Measurements from ENCODE around the gene TCTN1. TPM values are rescaled to one million over a fixed set of nuclear protein-coding genes. Genes with fewer than 3 reads are reported as not detected.
"Not testable (repeated sequence)": the region's sequence is repeated elsewhere in the genome, so short reads cannot be mapped to it uniquely, and the experiment has no call there.

The TCTN1 gene
- total and polyA plus RNA-seq, 2 donors (not counting 1 experiment from before 2014, with no cell fraction given) = 49.1 to 69.8 TPM

DNA sequence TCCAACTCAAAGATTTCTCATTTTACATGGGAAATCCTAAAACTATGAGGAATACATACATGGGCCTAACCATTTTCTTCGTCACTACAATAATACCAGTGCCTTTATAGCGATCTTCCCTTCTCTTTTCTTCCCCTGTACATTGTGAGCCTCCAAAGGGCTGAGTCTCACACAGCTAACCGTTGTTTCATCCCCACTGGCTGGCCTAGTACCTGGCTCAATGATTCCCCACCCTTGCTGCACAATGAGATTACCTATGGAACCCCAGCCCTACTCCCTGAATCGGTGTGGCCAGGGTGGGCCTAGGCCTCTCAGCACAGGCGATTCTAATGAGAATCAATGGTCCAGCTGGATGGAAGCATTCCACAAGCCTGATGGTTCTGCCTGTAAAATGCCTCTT is 46.9 kb upstream of the TCTN1 start:
- Mint-ChIP-seq H3K4me1 (peaks cover 60% of the 10 kb centered on the region), H3K27me3 (no peaks in the 10 kb centered on the region), H3K9me3 (ENCODE audit: insufficient read depth) (peaks cover 5% of the 10 kb centered on the region), H3K27ac (peak overlapping the region; percentile 50), H3K4me3 (no peak overlapping the region)
- H3K27me3 ChIP-seq (replicated peaks in 1 of 4; ENCODE audit: control extremely low read depth in 1 of 4, control insufficient read depth in 3 of 4, insufficient read depth in 4 of 4, low read length in 3 of 4) = no peaks in the 10 kb centered on the region
- H3K4me1 ChIP-seq (ENCODE audit: control insufficient read depth in 2 of 2, insufficient read depth in 2 of 2, low read length in 2 of 2) = peaks cover 50 to 54% of the 10 kb centered on the region in 2 donors
- H3K9ac ChIP-seq (ENCODE audit: low read length) = no peak overlapping the region
- CTCF ChIA-PET = interaction anchor here (0.6 to 3.2 kb wide), 8 partner anchors 9 to 258 kb away, joined by 3 to 17 read pairs (median 3); partner anchors contain the start of gene FAM216A
- WGBS (ENCODE audit: insufficient coverage) = 94% methylated on average over 5 of the region's 5 CpGs
- no peak for TF ChIP-seq EZH2 (IDR thresholded peaks at IDR 0.05; ENCODE audit: borderline replicate concordance, insufficient read depth, low read depth, low read length, poor library complexity, severe bottlenecking)
- TF ChIP-seq, protein P1, sequence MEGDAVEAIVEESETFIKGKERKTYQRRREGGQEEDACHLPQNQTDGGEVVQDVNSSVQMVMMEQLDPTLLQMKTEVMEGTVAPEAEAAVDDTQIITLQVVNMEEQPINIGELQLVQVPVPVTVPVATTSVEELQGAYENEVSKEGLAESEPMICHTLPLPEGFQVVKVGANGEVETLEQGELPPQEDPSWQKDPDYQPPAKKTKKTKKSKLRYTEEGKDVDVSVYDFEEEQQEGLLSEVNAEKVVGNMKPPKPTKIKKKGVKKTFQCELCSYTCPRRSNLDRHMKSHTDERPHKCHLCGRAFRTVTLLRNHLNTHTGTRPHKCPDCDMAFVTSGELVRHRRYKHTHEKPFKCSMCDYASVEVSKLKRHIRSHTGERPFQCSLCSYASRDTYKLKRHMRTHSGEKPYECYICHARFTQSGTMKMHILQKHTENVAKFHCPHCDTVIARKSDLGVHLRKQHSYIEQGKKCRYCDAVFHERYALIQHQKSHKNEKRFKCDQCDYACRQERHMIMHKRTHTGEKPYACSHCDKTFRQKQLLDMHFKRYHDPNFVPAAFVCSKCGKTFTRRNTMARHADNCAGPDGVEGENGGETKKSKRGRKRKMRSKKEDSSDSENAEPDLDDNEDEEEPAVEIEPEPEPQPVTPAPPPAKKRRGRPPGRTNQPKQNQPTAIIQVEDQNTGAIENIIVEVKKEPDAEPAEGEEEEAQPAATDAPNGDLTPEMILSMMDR (IDR thresholded peaks at IDR 0.05) = no peak
- POLR2A ChIA-PET = interaction anchor here (1.2 kb wide), 1 partner anchor 9 kb away, joined by 4 read pairs; no protein-coding TSS in a partner anchor
- peaks cover 0 to 9% of the 10 kb centered on the region in 2 experiments for H3K36me3 ChIP-seq (replicated peaks in 1 of 2; ENCODE audit: control extremely low read depth in 1 of 2, control insufficient read depth in 1 of 2, extremely low read depth in 1 of 2, insufficient read depth in 2 of 2, low read length in 1 of 2)
- H3K4me3 ChIP-seq (ENCODE audit: control extremely low read depth in 1 of 5, extremely low read depth in 1 of 5, insufficient read depth in 1 of 5, low read depth in 2 of 5, low read length in 4 of 5) = no peak overlapping the region
- ATAC-seq (ENCODE audit: low read depth) = no peak
- DNase-seq = no peak
- intact Hi-C loops (cut with micrococcal nuclease) = no loop called here
- H3K27ac ChIP-seq (ENCODE audit: low read length in 2 of 2) = peak overlapping the region in 1 of 2 donors; percentile 54
- no peak overlapping the region for H2AFZ ChIP-seq (ENCODE audit: insufficient read depth, low read depth, low read length, poor library complexity, severe bottlenecking)
- peaks cover 48% of the 10 kb centered on the region for H4K20me1 ChIP-seq (ENCODE audit: control insufficient read depth, insufficient read depth, low read length, poor library complexity, severe bottlenecking)
- H3K9me3 ChIP-seq (ENCODE audit: control extremely low read depth in 1 of 3, control insufficient read depth in 2 of 3, insufficient read depth in 1 of 3, low read length in 2 of 3) = peaks cover 4 to 20% (median 20%) of the 10 kb centered on the region in 3 donors
- H3K4me2 ChIP-seq (replicated peaks; ENCODE audit: low read depth, low read length, poor library complexity, severe bottlenecking) = no peak overlapping the region
- peaks cover 87% of the 10 kb centered on the region for H3K79me2 ChIP-seq (ENCODE audit: control insufficient read depth, insufficient read depth, low read length)

DNA sequence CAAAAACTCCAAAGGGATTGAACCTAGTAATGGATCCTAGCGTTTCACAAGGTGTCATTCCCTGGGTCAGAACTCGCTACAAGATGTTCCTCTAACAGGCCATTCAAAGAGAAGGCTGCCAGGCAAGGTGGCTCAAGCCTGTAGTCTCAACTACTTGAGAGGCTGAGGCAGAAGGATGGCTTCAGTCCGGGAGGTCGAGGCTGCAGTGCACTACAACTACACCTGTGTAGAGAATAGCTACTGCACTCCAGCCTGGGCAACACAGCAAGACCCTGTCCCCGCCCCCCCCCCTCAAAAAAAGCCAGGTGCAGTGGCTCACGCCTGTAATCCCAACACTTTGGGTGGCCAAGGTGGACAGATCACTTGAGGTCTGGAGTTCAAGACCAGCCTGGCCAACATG is 45.2 kb upstream of the TCTN1 start:
- no peak overlapping the region for H3K9ac ChIP-seq (ENCODE audit: low read length)
- TF ChIP-seq, protein P1 (IDR thresholded peaks at IDR 0.05) = no peak
- TF ChIP-seq EZH2 (IDR thresholded peaks at IDR 0.05; ENCODE audit: borderline replicate concordance, insufficient read depth, low read depth, low read length, poor library complexity, severe bottlenecking) = no peak
- intact Hi-C loops (cut with micrococcal nuclease) = no loop called here
- peaks cover 57% of the 10 kb centered on the region for H4K20me1 ChIP-seq (ENCODE audit: control insufficient read depth, insufficient read depth, low read length, poor library complexity, severe bottlenecking)
- H3K27ac ChIP-seq (ENCODE audit: low read length in 2 of 2) = no peak overlapping the region
- peaks cover 4 to 34% (median 24%) of the 10 kb centered on the region in 3 donors for H3K9me3 ChIP-seq (ENCODE audit: control extremely low read depth in 1 of 3, control insufficient read depth in 2 of 3, insufficient read depth in 1 of 3, low read length in 2 of 3)
- H3K4me1 ChIP-seq (ENCODE audit: control insufficient read depth in 2 of 2, insufficient read depth in 2 of 2, low read length in 2 of 2) = peaks cover 32 to 37% of the 10 kb centered on the region in 2 donors
- no peak overlapping the region for H3K4me3 ChIP-seq (ENCODE audit: control extremely low read depth in 1 of 5, extremely low read depth in 1 of 5, insufficient read depth in 1 of 5, low read depth in 2 of 5, low read length in 4 of 5)
- H3K4me2 ChIP-seq (replicated peaks; ENCODE audit: low read depth, low read length, poor library complexity, severe bottlenecking) = no peak overlapping the region
- Mint-ChIP-seq H3K9me3 (ENCODE audit: insufficient read depth) (peaks cover 5% of the 10 kb centered on the region), H3K27ac (no peak overlapping the region), H3K4me3 (no peak overlapping the region), H3K4me1 (peaks cover 47% of the 10 kb centered on the region), H3K27me3 (no peaks in the 10 kb centered on the region)
- WGBS (ENCODE audit: insufficient coverage) = 92% methylated on average over 3 of the region's 6 CpGs
- no peak for DNase-seq
- POLR2A ChIA-PET = interaction anchor here (1.0 kb wide), 1 partner anchor 11 kb away, joined by 3 read pairs; no protein-coding TSS in a partner anchor
- CTCF ChIA-PET = no interaction called here
- no peak overlapping the region for H2AFZ ChIP-seq (ENCODE audit: insufficient read depth, low read depth, low read length, poor library complexity, severe bottlenecking)
- no peak for ATAC-seq (ENCODE audit: low read depth)
- H3K36me3 ChIP-seq (replicated peaks in 1 of 2; ENCODE audit: control extremely low read depth in 1 of 2, control insufficient read depth in 1 of 2, extremely low read depth in 1 of 2, insufficient read depth in 2 of 2, low read length in 1 of 2) = peaks cover 0 to 12% of the 10 kb centered on the region in 2 experiments
- no peaks in the 10 kb centered on the region for H3K27me3 ChIP-seq (replicated peaks in 1 of 4; ENCODE audit: control extremely low read depth in 1 of 4, control insufficient read depth in 3 of 4, insufficient read depth in 4 of 4, low read length in 3 of 4)
- H3K79me2 ChIP-seq (ENCODE audit: control insufficient read depth, insufficient read depth, low read length) = peaks cover 87% of the 10 kb centered on the region

DNA sequence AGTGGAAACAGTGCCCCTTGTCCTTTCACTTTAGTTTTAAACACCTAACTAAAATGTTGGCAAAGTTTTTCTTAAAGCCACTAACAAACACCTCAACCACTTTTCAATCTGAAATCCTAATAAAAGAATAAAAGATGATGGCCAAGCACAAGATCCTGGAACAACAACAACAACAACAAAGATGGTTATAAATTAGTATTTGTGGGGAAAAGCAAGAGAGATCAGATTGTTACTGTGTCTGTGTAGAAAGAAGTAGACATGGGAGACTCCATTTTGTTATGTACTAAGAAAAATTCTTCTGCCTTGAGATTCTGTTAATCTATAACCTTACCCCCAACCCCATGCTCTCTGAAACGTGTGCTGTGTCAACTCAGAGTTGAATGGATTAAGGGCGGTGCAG is 44.1 kb upstream of the TCTN1 start:
- H3K27ac Mint-ChIP-seq; H2AFZ ChIP-seq (ENCODE audit: insufficient read depth, low read depth, low read length, poor library complexity, severe bottlenecking); ATAC-seq (ENCODE audit: low read depth); H3K4me3 Mint-ChIP-seq; H3K27me3 ChIP-seq (replicated peaks in 1 of 4; ENCODE audit: control extremely low read depth in 1 of 4, control insufficient read depth in 3 of 4, insufficient read depth in 4 of 4, low read length in 3 of 4); H3K4me2 ChIP-seq (replicated peaks; ENCODE audit: low read depth, low read length, poor library complexity, severe bottlenecking); H3K27ac ChIP-seq (ENCODE audit: low read length in 2 of 2); H3K9me3 Mint-ChIP-seq (ENCODE audit: insufficient read depth); POLR2A ChIA-PET; H3K4me3 ChIP-seq (ENCODE audit: control extremely low read depth in 1 of 5, extremely low read depth in 1 of 5, insufficient read depth in 1 of 5, low read depth in 2 of 5, low read length in 4 of 5); H3K9ac ChIP-seq (ENCODE audit: low read length); H3K27me3 Mint-ChIP-seq; CTCF ChIA-PET; DNase-seq; intact Hi-C loops (cut with micrococcal nuclease): not testable (repeated sequence)
- H3K4me1 ChIP-seq (ENCODE audit: control insufficient read depth in 2 of 2, insufficient read depth in 2 of 2, low read length in 2 of 2) = peaks cover 28 to 29% of the 10 kb centered on the region in 2 donors
- H4K20me1 ChIP-seq (ENCODE audit: control insufficient read depth, insufficient read depth, low read length, poor library complexity, severe bottlenecking) = peaks cover 68% of the 10 kb centered on the region
- H3K36me3 ChIP-seq (replicated peaks in 1 of 2; ENCODE audit: control extremely low read depth in 1 of 2, control insufficient read depth in 1 of 2, extremely low read depth in 1 of 2, insufficient read depth in 2 of 2, low read length in 1 of 2) = peaks cover 0 to 12% of the 10 kb centered on the region in 2 experiments
- peaks cover 4 to 34% (median 24%) of the 10 kb centered on the region in 3 donors for H3K9me3 ChIP-seq (ENCODE audit: control extremely low read depth in 1 of 3, control insufficient read depth in 2 of 3, insufficient read depth in 1 of 3, low read length in 2 of 3)
- WGBS (ENCODE audit: insufficient coverage) = no CpG with 5 or more reads among the region's 2 CpGs
- H3K4me1 Mint-ChIP-seq = peaks cover 43% of the 10 kb centered on the region
- peaks cover 88% of the 10 kb centered on the region for H3K79me2 ChIP-seq (ENCODE audit: control insufficient read depth, insufficient read depth, low read length)
